Neural cell (in vitro differentiated cells): ENCODE measurements around the gene SLC25A15. TPM values are rescaled to one million over a fixed set of nuclear protein-coding genes. Genes with fewer than 3 reads are reported as not detected.

ENCODE experiments used
- H2AFZ ChIP-seq: fragments of 200-600, 300-800 bp; sonication (generic), shearing (Covaris generic); 2 replicates; pipeline ENCODE4 v1.6.0; 2014; ENCODE audit warnings: low read depth, mild to moderate bottlenecking, antibody characterized with exemption, low read length, moderate library complexity
- H3F3A ChIP-seq: fragments of 200-600 bp; shearing (Covaris generic); 2 replicates; pipeline ENCODE4 v1.6.1; 2016; ENCODE audit warnings: mild to moderate bottlenecking, moderate library complexity, mixed read lengths, antibody characterized with exemption, low read length; ENCODE audit not compliant: insufficient read depth, poor library complexity, severe bottlenecking
- H3K27ac ChIP-seq: fragments of 200-600, 300-800 bp; sonication (generic), shearing (Covaris generic); 2 replicates; pipeline ENCODE4 v1.5.1; 2014; ENCODE audit warnings: mild to moderate bottlenecking, low read length, moderate library complexity
- H3K27me3 ChIP-seq: fragments of 300-800, 200-600 bp; sonication (generic), shearing (Covaris generic); 2 replicates; pipeline ENCODE4 v1.6.0; 2014; ENCODE audit warnings: mild to moderate bottlenecking, low read depth, low read length, moderate library complexity; ENCODE audit not compliant: insufficient read depth
- H3K36me3 ChIP-seq: fragments of 300-800, 200-600 bp; sonication (generic), shearing (Covaris generic); 2 replicates; pipeline ENCODE4 v1.5.1; 2014; ENCODE audit warnings: mild to moderate bottlenecking, antibody characterized with exemption, low read length, moderate library complexity; ENCODE audit not compliant: insufficient read depth
- H3K4me2 ChIP-seq: fragments of 300-800, 200-600 bp; sonication (generic), shearing (Covaris generic); 2 replicates; pipeline ENCODE4 v1.6.0; 2014; ENCODE audit warnings: mild to moderate bottlenecking, low read length
- H3K4me3 ChIP-seq: fragments of 300-800, 200-600 bp; sonication (generic), shearing (Covaris generic); 2 replicates; pipeline ENCODE4 v1.5.1; 2014; ENCODE audit warnings: mild to moderate bottlenecking, low read length, moderate library complexity
- H3K79me2 ChIP-seq: fragments of 200-600 bp; shearing (Covaris generic); replicated peaks from 2 replicates; pipeline ENCODE4 v1.6.0; 2014; ENCODE audit warnings: mild to moderate bottlenecking, low read length, moderate library complexity; ENCODE audit not compliant: insufficient read depth
- H3K9ac ChIP-seq: fragments of 300-800, 200-600 bp; sonication (generic), shearing (Covaris generic); 2 replicates; pipeline ENCODE4 v1.6.1; 2016; ENCODE audit warnings: mild to moderate bottlenecking, low read length, mixed read lengths
- H3K9me2 ChIP-seq: fragments of 200-600 bp; shearing (Covaris generic); 2 replicates; pipeline ENCODE4 v1.6.1; 2016; ENCODE audit warnings: mild to moderate bottlenecking, low read length, mixed read lengths; ENCODE audit not compliant: insufficient read depth
- H3K9me3 ChIP-seq: fragments of 200-600, 300-800 bp; sonication (generic), shearing (Covaris generic); 2 replicates; pipeline ENCODE4 v1.6.1; 2016; ENCODE audit warnings: mild to moderate bottlenecking, mixed run types, low read length, moderate library complexity, mixed read lengths
- H4K20me1 ChIP-seq: fragments of 200-600 bp; shearing (Covaris generic); 2 replicates; pipeline ENCODE4 v1.6.1; 2016; ENCODE audit warnings: mild to moderate bottlenecking, mixed run types; ENCODE audit not compliant: insufficient read depth
- EP300 ChIP-seq: fragments of 450-650 bp; conservative IDR thresholded peaks from 2 replicates; pipeline ENCODE4 v1.6.1; 2014; ENCODE audit warnings: antibody characterized with exemption, mild to moderate bottlenecking, moderate library complexity; ENCODE audit not compliant: poor library complexity, severe bottlenecking
- EZH2 ChIP-seq: fragments of 200-600, 300-800 bp; shearing (Covaris generic), sonication (generic); IDR thresholded peaks from 2 replicates; pipeline ENCODE4 v1.6.1; 2014; ENCODE audit warnings: antibody characterized with exemption, low read length, borderline replicate concordance, mild to moderate bottlenecking; ENCODE audit not compliant: insufficient read depth, poor library complexity, severe bottlenecking
- MXI1 ChIP-seq: fragments of 450-650 bp; conservative IDR thresholded peaks from 2 replicates; pipeline ENCODE4 v1.6.1; 2014; ENCODE audit warnings: antibody characterized with exemption, mild to moderate bottlenecking; ENCODE audit not compliant: poor library complexity, severe bottlenecking
- POLR2AphosphoS5 ChIP-seq: IDR thresholded peaks from 2 replicates; pipeline ENCODE4 v1.6.1; 2012
- RAD21 ChIP-seq: fragments of 450-650 bp; conservative IDR thresholded peaks from 2 replicates; pipeline ENCODE4 v1.6.1; 2014; ENCODE audit warnings: antibody characterized with exemption, mild to moderate bottlenecking, moderate library complexity
- REST ChIP-seq: IDR thresholded peaks from 2 replicates; pipeline ENCODE4 v1.6.1; 2012; ENCODE audit warnings: borderline replicate concordance
- SMC3 ChIP-seq: fragments of 450-650 bp; conservative IDR thresholded peaks from 2 replicates; pipeline ENCODE4 v1.6.1; 2014; ENCODE audit warnings: antibody characterized with exemption, mild to moderate bottlenecking, moderate library complexity; ENCODE audit not compliant: poor library complexity
- TAF1 ChIP-seq: IDR thresholded peaks from 2 replicates; pipeline ENCODE4 v1.6.1; 2012; ENCODE audit warnings: low read depth
- polyA plus RNA-seq: library from polyadenylated mRNA; depleted of rRNA; stranded (reverse); fragments of >200 nt; gene quantifications from 2 replicates; pipeline ENCODE4 v1.2.3, GENCODE V29; 2014
- TF ChIP-seq, protein P1 (sequence below): fragments of 450-650 bp; IDR thresholded peaks from 2 replicates; pipeline ENCODE4 v1.5.1; 2014; ENCODE audit warnings: antibody characterized with exemption, mild to moderate bottlenecking, moderate library complexity; ENCODE audit not compliant: poor library complexity, severe bottlenecking

SLC25A15 gene
- polyA plus RNA-seq, 1 donor from 2014 or later: 23.6 TPM

DNA sequence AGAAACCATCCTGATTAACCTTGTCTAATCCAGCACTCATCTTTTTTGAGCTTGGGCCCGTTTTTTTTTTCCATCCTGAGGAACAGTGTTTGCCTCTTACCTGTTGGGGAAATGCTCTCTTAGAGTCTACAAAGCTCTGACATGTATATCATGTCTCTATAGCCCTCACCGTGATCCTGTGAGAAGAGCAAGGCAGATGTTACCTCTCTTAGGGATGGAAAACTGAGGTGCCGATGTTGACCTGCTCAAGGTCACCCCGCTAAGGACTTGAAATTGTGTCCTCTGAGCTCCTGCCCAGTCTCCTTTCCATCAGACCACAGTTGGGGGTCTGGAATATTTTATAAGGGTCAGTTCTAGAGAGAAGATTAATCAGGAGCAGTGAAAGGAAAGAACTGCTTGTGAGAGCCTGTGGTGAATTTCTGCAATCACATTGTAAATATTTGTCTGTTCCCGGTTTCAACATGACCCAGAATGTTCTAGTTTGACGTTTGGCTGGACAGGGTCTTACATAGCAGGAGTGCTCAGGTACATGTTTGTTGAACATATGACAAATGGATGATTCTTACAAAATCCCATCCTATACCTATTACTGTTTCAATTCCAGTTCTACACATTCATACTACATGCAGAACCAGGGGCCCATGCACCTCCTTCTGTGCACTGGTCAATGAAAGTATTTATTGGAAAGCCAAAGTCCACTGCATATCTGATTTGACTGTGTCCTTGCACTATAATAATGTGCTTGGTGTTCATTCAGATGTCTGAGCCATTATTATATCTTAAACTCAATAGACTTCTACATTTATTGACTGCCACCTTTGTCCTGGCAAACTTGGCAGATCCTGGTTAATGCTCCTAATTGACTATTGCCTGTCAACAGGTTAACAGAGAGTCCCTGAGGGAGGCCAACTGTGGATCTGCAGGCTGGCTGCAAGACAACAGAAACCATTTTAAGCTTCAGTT lies 12.1 kb downstream of the SLC25A15 start:
- Histone ChIP-seq H3K79me2 (no peaks in the 10 kb centered on the region), H4K20me1 (no peaks in the 10 kb centered on the region), H3K27ac (no peak overlapping the region), H3K9me3 (no peaks in the 10 kb centered on the region), H3K36me3 (no peaks in the 10 kb centered on the region), H3F3A (no peaks in the 10 kb centered on the region), H3K9ac (no peak overlapping the region), H3K27me3 (no peaks in the 10 kb centered on the region), H3K4me3 (no peak overlapping the region), H3K9me2 (no peaks in the 10 kb centered on the region), H3K4me2 (no peak overlapping the region), H2AFZ (no peak overlapping the region)
- TF ChIP-seq SMC3 (no peak), POLR2AphosphoS5 (no peak), TAF1 (no peak)
- TF ChIP-seq, protein P1, sequence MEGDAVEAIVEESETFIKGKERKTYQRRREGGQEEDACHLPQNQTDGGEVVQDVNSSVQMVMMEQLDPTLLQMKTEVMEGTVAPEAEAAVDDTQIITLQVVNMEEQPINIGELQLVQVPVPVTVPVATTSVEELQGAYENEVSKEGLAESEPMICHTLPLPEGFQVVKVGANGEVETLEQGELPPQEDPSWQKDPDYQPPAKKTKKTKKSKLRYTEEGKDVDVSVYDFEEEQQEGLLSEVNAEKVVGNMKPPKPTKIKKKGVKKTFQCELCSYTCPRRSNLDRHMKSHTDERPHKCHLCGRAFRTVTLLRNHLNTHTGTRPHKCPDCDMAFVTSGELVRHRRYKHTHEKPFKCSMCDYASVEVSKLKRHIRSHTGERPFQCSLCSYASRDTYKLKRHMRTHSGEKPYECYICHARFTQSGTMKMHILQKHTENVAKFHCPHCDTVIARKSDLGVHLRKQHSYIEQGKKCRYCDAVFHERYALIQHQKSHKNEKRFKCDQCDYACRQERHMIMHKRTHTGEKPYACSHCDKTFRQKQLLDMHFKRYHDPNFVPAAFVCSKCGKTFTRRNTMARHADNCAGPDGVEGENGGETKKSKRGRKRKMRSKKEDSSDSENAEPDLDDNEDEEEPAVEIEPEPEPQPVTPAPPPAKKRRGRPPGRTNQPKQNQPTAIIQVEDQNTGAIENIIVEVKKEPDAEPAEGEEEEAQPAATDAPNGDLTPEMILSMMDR: no peak

DNA sequence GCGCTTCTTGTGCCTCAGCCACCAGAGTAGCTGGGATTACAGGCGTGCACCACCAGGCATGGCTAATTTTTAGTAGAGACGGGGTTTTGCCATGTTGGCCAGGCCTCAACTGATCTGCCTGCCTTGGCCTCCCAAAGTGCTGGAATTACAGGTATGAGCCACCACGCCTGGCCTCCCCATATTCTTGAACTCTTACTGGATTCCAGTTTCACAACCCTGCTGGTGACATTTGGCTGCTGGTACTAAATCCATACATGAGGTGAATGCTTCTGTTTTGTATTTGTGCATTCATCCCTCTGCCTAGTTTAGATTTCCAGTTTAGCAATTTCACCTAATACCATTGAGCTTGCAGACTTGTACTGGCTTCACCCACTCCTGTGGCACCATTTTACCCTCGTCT lies 13.9 kb downstream of the SLC25A15 start:
- no peaks in the 10 kb centered on the region for H3K79me2 ChIP-seq
- H4K20me1 ChIP-seq: no peaks in the 10 kb centered on the region
- H3K9me3 ChIP-seq: no peaks in the 10 kb centered on the region
- no peak overlapping the region for H3K4me2 ChIP-seq
- no peak for TF ChIP-seq POLR2AphosphoS5
- no peak for TF ChIP-seq EP300
- TF ChIP-seq RAD21: no peak
- TF ChIP-seq, protein P1: no peak
- no peak for TF ChIP-seq EZH2
- TF ChIP-seq TAF1: no peak
- TF ChIP-seq SMC3: no peak
- TF ChIP-seq REST: no peak
- TF ChIP-seq MXI1: no peak
- H3F3A ChIP-seq: no peaks in the 10 kb centered on the region
- H3K9ac ChIP-seq: no peak overlapping the region
- no peak overlapping the region for H3K27ac ChIP-seq
- H2AFZ ChIP-seq: no peak overlapping the region
- H3K36me3 ChIP-seq: no peaks in the 10 kb centered on the region
- H3K9me2 ChIP-seq: no peaks in the 10 kb centered on the region
- H3K27me3 ChIP-seq: no peaks in the 10 kb centered on the region
- no peak overlapping the region for H3K4me3 ChIP-seq
